GM19468 (cell line): ENCODE results near the gene SCARB2.
"Not testable (repeated sequence)": the region's sequence is repeated elsewhere in the genome, so short reads cannot be mapped to it uniquely, and the experiment has no call there.

ENCODE experiments used
- ATAC-seq: cut with Tn5 transposase; IDR thresholded peaks from one replicate; pipeline ENCODE4 v1.9.1; 2021; ENCODE audit warnings: mild to moderate bottlenecking, moderate library complexity, moderate number of reproducible peaks; ENCODE audit not compliant: unreplicated experiment; ENCODE audit errors: extremely low read depth

The SCARB2 gene

GRCh38 chr4:76213415-76214176 is at the start of gene SCARB2:
SCARB2 (minus strand) TSS chr4:76213824; CDS start chr4:76213543, 281 bp downstream.
- peak; percentile 64 for ATAC-seq

GRCh38 chr4:76260571-76260970 is 46.9 kb upstream of the SCARB2 start:
- no peak for ATAC-seq

GRCh38 chr4:76257824-76258223 is 44.2 kb upstream of the SCARB2 start:
- ATAC-seq = no peak

GRCh38 chr4:76256968-76257367 is 43.3 kb upstream of the SCARB2 start:
- ATAC-seq = no peak

GRCh38 chr4:76256032-76256431 is 42.4 kb upstream of the SCARB2 start:
- no peak for ATAC-seq

GRCh38 chr4:76253511-76253910 is 39.9 kb upstream of the SCARB2 start:
- no peak for ATAC-seq

- ATAC-seq = no peak
These were observed 38.6 kb upstream of the SCARB2 start for GRCh38 chr4:76252271-76252653.

- no peak for ATAC-seq
These were observed 38.0 kb upstream of the SCARB2 start, which contains the start of gene FAM47E for GRCh38 chr4:76251441-76252270. FAM47E (plus strand) TSS chr4:76251721; CDS start chr4:76251747, 26 bp downstream.

- ATAC-seq = no peak
These were observed 37.3 kb upstream of the SCARB2 start for GRCh38 chr4:76250962-76251361.

- ATAC-seq = no peak
These were observed 33.2 kb upstream of the SCARB2 start for GRCh38 chr4:76246852-76247251.

- ATAC-seq = no peak
These were observed 32.4 kb upstream of the SCARB2 start for GRCh38 chr4:76246025-76246424.

GRCh38 chr4:76243877-76244276 is 30.3 kb upstream of the SCARB2 start:
- not testable (repeated sequence) for ATAC-seq

GRCh38 chr4:76240236-76240635 is 26.6 kb upstream of the SCARB2 start:
- no peak for ATAC-seq

GRCh38 chr4:76238701-76239100 is 25.1 kb upstream of the SCARB2 start:
- no peak for ATAC-seq

- ATAC-seq = no peak
These were observed 24.6 kb upstream of the SCARB2 start for GRCh38 chr4:76238236-76238635.

- no peak for ATAC-seq
These were observed 22.3 kb upstream of the SCARB2 start for GRCh38 chr4:76235915-76236314.

GRCh38 chr4:76235407-76235806 is 21.8 kb upstream of the SCARB2 start:
- no peak for ATAC-seq

GRCh38 chr4:76234679-76235044 is 21.0 kb upstream of the SCARB2 start:
- ATAC-seq = no peak

- ATAC-seq = no peak
These were observed 20.5 kb upstream of the SCARB2 start for GRCh38 chr4:76233967-76234678.

GRCh38 chr4:76233529-76233928 is 19.9 kb upstream of the SCARB2 start:
- ATAC-seq = no peak

GRCh38 chr4:76233083-76233482 is 19.5 kb upstream of the SCARB2 start:
- no peak for ATAC-seq
